OCI-LY7 (cell line): ENCODE results near the gene AK4. TPM values are rescaled to one million over a fixed set of nuclear protein-coding genes. Genes with fewer than 3 reads are reported as not detected.

Experiments used
- BruUV-seq: library from RNA; stranded (reverse); fragments of 400-500 nt; replicated peaks from 2 replicates; lab custom pipeline; 2021; lab: Mats Ljungman, UMichigan
- CTCF ChIA-PET: fragments of 300-600 bp; sonication (Branson Sonifier 250); formaldehyde crosslinking; loops from one replicate; lab custom pipeline; 2022; ENCODE audit warnings: antibody characterized with exemption; ENCODE audit not compliant: unreplicated experiment; lab: Charles Lee
- POLR2A ChIA-PET: fragments of 300-600 bp; sonication (Branson Sonifier 250); formaldehyde crosslinking; loops from one replicate; lab custom pipeline; 2022; ENCODE audit warnings: antibody characterized with exemption; lab: Charles Lee
- DNase-seq: peaks from one replicate; pipeline ENCODE4 v3.0.0-alpha.2; 2015; ENCODE audit warnings: low spot score
- H2AFZ ChIP-seq: fragments of 200-600 bp; sonication (generic), shearing (Covaris generic); 2 replicates; pipeline ENCODE4 v1.6.1; 2014; ENCODE audit warnings: mild to moderate bottlenecking, antibody characterized with exemption, low read length, moderate library complexity
- H3K27ac ChIP-seq: fragments of 200-600 bp; sonication (generic); 2 replicates; pipeline ENCODE4 v1.5.1; 2014; ENCODE audit warnings: mixed run types, low read depth, mild to moderate bottlenecking, moderate library complexity, low read length, inconsistent platforms; ENCODE audit not compliant: poor library complexity, severe bottlenecking
- H3K36me3 ChIP-seq: fragments of 200-600 bp; sonication (generic); 2 replicates; pipeline ENCODE4 v1.6.1; 2014; ENCODE audit warnings: mild to moderate bottlenecking, antibody characterized with exemption, low read length, moderate library complexity, mixed read lengths; ENCODE audit not compliant: insufficient read depth
- H3K4me1 ChIP-seq: fragments of 200-600 bp; sonication (generic); 2 replicates; pipeline ENCODE4 v1.5.1; 2014; ENCODE audit warnings: mild to moderate bottlenecking, low read length; ENCODE audit not compliant: insufficient read depth, poor library complexity, severe bottlenecking
- H3K4me2 ChIP-seq: fragments of 200-600 bp; sonication (generic); 2 replicates; pipeline ENCODE4 v1.6.1; 2014; ENCODE audit warnings: mild to moderate bottlenecking, low read length
- H3K4me3 ChIP-seq: fragments of 200-600 bp; sonication (generic); 2 replicates; pipeline ENCODE4 v1.5.1; 2014; ENCODE audit warnings: mild to moderate bottlenecking, low read depth, low read length; ENCODE audit not compliant: poor library complexity, severe bottlenecking
- H3K79me2 ChIP-seq: fragments of 200-600 bp; sonication (generic); 2 replicates; pipeline ENCODE4 v1.6.1; 2016; ENCODE audit warnings: low read depth, mild to moderate bottlenecking, low read length, moderate library complexity, mixed read lengths; ENCODE audit not compliant: insufficient read depth
- H3K9me2 ChIP-seq: fragments of 200-600 bp; sonication (generic); 2 replicates; pipeline ENCODE4 v1.6.1; 2016; ENCODE audit warnings: mild to moderate bottlenecking, low read length, mixed read lengths; ENCODE audit not compliant: insufficient read depth
- H3K9me3 ChIP-seq: fragments of 200-600 bp; sonication (generic); 2 replicates; pipeline ENCODE4 v1.6.1; 2014; ENCODE audit warnings: mild to moderate bottlenecking, mixed run types, low read length, mixed read lengths
- H4K20me1 ChIP-seq: fragments of 200-600 bp; sonication (generic); 2 replicates; pipeline ENCODE4 v1.6.1; 2014; ENCODE audit warnings: mild to moderate bottlenecking, antibody characterized with exemption, low read length, moderate library complexity, mixed read lengths; ENCODE audit not compliant: insufficient read depth
- EZH2phosphoT487 ChIP-seq: fragments of 200-600 bp; sonication (generic); IDR thresholded peaks from 2 replicates; pipeline ENCODE4 v1.6.1; 2018; ENCODE audit warnings: low read depth, borderline replicate concordance, mild to moderate bottlenecking, mixed run types, antibody characterized with exemption, low read length, moderate library complexity, mixed read lengths
- intact Hi-C: fragments of 100-400 bp; cut with micrococcal nuclease; formaldehyde crosslinking; loops from one replicate; pipeline ENCODE4 v1.10.0; 2022; ENCODE audit not compliant: unreplicated experiment
- total RNA-seq, 2 experiments: library from RNA; depleted of rRNA in 1 of 2; stranded (reverse); fragments of >200 nt in 1 of 2; shearing (Covaris generic) in 1 of 2; gene quantifications; 2 replicates each; pipeline ENCODE4 v1.2.3, GENCODE V29; 2014 to 2022
- TF ChIP-seq, protein P1 (sequence below): fragments of 200-600 bp; sonication (generic); conservative IDR thresholded peaks from 2 replicates; pipeline ENCODE4 v1.5.1; 2014; ENCODE audit warnings: mild to moderate bottlenecking, antibody characterized with exemption, low read length, moderate library complexity, mixed read lengths

Gene AK4
- total RNA-seq, 2 experiments from 2014 or later = 0.16 to 1.4 TPM

DNA sequence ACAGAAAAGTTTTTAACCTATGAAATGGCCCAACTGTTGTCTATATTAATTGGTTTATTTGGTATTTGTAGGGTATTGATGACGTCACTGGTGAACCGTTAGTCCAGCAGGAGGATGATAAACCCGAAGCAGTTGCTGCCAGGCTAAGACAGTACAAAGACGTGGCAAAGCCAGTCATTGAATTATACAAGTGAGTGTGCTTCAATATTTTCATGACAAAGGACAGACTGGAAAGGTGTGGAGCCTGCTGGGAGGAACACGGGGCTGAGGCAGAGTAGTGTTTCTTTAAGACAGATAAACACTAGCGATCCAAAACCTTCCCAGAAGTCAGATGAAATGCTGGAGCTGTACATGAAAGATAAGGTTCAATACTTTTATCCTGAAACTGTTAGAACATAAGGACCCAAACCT lies 76.7 kb downstream of the AK4 start:
- Histone ChIP-seq H3K36me3 (no peaks in the 10 kb centered on the region), H2AFZ (no peak overlapping the region), H3K4me1 (no peaks in the 10 kb centered on the region), H3K4me2 (no peak overlapping the region), H3K27ac (no peak overlapping the region), H3K4me3 (no peak overlapping the region), H3K79me2 (no peaks in the 10 kb centered on the region), H4K20me1 (no peaks in the 10 kb centered on the region), H3K9me3 (no peaks in the 10 kb centered on the region), H3K9me2 (no peaks in the 10 kb centered on the region)
- POLR2A ChIA-PET = interaction anchor here (0.6 kb wide), 2 partner anchors 17 to 195 kb away, joined by 3 read pairs; no protein-coding TSS in a partner anchor
- BruUV-seq = no TSS peak
- TF ChIP-seq, protein P1, sequence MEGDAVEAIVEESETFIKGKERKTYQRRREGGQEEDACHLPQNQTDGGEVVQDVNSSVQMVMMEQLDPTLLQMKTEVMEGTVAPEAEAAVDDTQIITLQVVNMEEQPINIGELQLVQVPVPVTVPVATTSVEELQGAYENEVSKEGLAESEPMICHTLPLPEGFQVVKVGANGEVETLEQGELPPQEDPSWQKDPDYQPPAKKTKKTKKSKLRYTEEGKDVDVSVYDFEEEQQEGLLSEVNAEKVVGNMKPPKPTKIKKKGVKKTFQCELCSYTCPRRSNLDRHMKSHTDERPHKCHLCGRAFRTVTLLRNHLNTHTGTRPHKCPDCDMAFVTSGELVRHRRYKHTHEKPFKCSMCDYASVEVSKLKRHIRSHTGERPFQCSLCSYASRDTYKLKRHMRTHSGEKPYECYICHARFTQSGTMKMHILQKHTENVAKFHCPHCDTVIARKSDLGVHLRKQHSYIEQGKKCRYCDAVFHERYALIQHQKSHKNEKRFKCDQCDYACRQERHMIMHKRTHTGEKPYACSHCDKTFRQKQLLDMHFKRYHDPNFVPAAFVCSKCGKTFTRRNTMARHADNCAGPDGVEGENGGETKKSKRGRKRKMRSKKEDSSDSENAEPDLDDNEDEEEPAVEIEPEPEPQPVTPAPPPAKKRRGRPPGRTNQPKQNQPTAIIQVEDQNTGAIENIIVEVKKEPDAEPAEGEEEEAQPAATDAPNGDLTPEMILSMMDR = no peak
- TF ChIP-seq EZH2phosphoT487 = no peak
- DNase-seq = no peak
- intact Hi-C loops = no loop called here
- CTCF ChIA-PET = no interaction called here

DNA sequence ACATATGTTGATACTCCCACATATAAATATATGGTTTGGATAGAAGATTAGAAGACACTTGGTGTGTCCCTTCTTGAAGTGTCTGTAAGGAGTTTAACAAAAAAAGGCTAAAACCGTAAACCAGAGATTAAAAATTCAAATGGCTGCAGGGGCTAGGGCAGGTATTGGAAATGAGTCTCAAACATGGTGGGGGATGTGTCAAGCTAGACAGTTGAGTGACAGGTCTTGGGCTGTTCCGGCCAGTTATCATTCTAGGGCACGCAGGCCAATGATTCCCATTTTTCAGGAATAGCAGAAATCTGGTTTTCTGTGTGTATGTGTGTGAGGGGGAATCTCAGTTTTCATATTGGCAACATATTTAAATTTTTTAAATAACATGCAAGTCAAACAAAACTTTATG lies 77.2 kb downstream of the AK4 start:
- H4K20me1 ChIP-seq = no peaks in the 10 kb centered on the region
- H3K4me2 ChIP-seq = no peak overlapping the region
- TF ChIP-seq, protein P1 = no peak
- TF ChIP-seq EZH2phosphoT487 = no peak
- intact Hi-C loops = no loop called here
- no peaks in the 10 kb centered on the region for H3K4me1 ChIP-seq
- POLR2A ChIA-PET = interaction anchor here (0.6 kb wide), 1 partner anchor 195 kb away, joined by 3 read pairs; no protein-coding TSS in a partner anchor
- no peak overlapping the region for H3K27ac ChIP-seq
- H2AFZ ChIP-seq = no peak overlapping the region
- no peak overlapping the region for H3K4me3 ChIP-seq
- H3K9me3 ChIP-seq = no peaks in the 10 kb centered on the region
- no peaks in the 10 kb centered on the region for H3K9me2 ChIP-seq
- H3K36me3 ChIP-seq = no peaks in the 10 kb centered on the region
- H3K79me2 ChIP-seq = no peaks in the 10 kb centered on the region
- CTCF ChIA-PET = no interaction called here
- BruUV-seq = no TSS peak
- DNase-seq = no peak

GRCh38 chr1:65229201-65229600 lies 81.2 kb downstream of the AK4 start:
- no TSS peak for BruUV-seq
- POLR2A ChIA-PET = interaction anchor here (0.7 to 1.4 kb wide), 3 partner anchors 9 to 11 kb away, joined by 3 read pairs; no protein-coding TSS in a partner anchor

More at GRCh38 chr1:65229201-65229600, 81.2 kb downstream of the AK4 start:
- Histone ChIP-seq H3K36me3 (no peaks in the 10 kb centered on the region), H3K4me3 (no peak overlapping the region), H3K4me2 (no peak overlapping the region), H3K27ac (no peak overlapping the region), H4K20me1 (no peaks in the 10 kb centered on the region), H3K9me3 (no peaks in the 10 kb centered on the region), H2AFZ (no peak overlapping the region), H3K9me2 (no peaks in the 10 kb centered on the region), H3K79me2 (no peaks in the 10 kb centered on the region), H3K4me1 (no peaks in the 10 kb centered on the region)
- CTCF ChIA-PET = interaction anchor here (1.1 kb wide), 1 partner anchor 9 kb away, joined by 3 read pairs; no protein-coding TSS in a partner anchor
- TF ChIP-seq, protein P1 = no peak
- no peak for TF ChIP-seq EZH2phosphoT487
- intact Hi-C loops = no loop called here
- DNase-seq = no peak
